H7 (cell line): ENCODE data around the gene ADGRG6. TPM values are rescaled to one million over a fixed set of nuclear protein-coding genes. Genes with fewer than 3 reads are reported as not detected.
"Not testable (repeated sequence)": the region's sequence is repeated elsewhere in the genome, so short reads cannot be mapped to it uniquely, and the experiment has no call there.

Experiments used
- DNase-seq: peaks from one replicate; pipeline ENCODE4 v3.0.0; 2012
- H3K27me3 ChIP-seq: 2 replicates; pipeline ENCODE4 v1.6.0; 2011; ENCODE audit warnings: mild to moderate bottlenecking, low read length; ENCODE audit not compliant: control insufficient read depth, insufficient read depth
- H3K36me3 ChIP-seq: replicated peaks from 2 replicates; pipeline ENCODE4 v1.5.1; 2011; ENCODE audit warnings: low read length; ENCODE audit not compliant: control insufficient read depth, insufficient read depth
- H3K4me3 ChIP-seq: 2 replicates; pipeline ENCODE4 v1.5.1; 2011; ENCODE audit warnings: low read depth, mild to moderate bottlenecking, control low read depth, low read length, moderate library complexity; ENCODE audit not compliant: insufficient read depth
- total RNA-seq: library from RNA; depleted of rRNA; stranded (reverse); fragments of >200 nt; shearing (Covaris generic); gene quantifications from 2 replicates; pipeline ENCODE4 v1.2.3, GENCODE V29; 2014

The ADGRG6 gene
- total RNA-seq, 1 experiment from 2014 or later = 4.4 TPM

DNA sequence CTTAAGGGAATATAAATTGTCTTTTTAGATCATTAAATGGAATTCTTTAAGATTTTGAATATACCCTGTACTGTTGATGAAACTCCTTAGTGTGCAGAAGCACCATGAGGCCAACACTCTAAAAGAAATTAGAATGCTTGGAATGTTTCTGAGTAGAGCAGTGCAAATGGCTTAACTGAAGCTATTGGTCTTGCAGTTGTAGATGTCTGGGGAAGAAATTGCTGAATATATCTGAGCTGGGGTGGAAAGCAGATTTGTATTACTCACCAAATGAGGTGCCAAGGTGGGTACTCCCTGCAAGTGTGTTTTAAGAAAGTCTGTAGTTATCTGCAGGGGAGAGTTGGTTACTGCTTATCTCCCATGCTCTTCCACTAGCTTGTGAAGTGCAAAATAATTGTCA, 119.0 kb downstream of the ADGRG6 start:
- H3K27me3 ChIP-seq = no peaks in the 10 kb centered on the region
- DNase-seq = no peak
- no peak overlapping the region for H3K4me3 ChIP-seq
- no peaks in the 10 kb centered on the region for H3K36me3 ChIP-seq

DNA sequence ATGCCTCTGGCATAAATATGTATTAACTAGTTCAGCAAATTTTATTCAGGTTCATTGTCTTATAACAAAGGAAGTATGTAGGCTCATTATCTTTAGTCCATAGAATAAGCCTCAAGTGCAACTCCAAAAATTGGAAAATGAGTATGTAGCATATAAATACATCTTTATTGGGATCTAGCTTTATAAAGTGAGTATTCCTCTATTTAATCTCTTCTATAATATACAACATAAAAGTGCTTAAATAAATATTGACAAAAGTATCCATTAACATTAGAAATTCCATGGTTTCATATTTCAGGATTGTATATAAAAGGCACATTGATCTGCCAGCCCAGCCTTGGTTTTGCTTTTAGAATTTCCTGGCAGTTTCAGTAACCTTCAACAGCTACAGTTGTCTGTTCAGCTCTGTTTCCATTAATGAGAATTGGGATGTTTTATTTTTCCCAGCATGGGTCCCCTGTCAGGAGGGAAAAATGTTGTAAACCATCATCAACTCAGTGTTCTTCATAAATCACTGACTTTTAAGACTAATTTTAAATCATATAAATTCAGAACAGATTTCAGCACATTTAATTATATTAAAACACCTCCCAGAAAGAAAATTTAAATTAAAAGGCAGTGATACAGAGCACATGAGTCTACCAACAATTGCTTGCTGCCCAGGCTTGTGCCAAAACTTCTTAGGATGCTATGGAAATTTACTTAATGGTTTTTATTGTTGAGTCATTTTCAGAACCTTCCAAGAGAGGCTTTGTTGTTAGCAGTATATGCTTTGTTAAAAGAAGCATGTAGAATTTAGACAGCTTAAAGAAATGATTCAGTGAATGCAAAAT, 119.7 kb downstream of the ADGRG6 start:
- Histone ChIP-seq H3K4me3 (no peak overlapping the region), H3K27me3 (no peaks in the 10 kb centered on the region), H3K36me3 (no peaks in the 10 kb centered on the region)
- no peak for DNase-seq

DNA sequence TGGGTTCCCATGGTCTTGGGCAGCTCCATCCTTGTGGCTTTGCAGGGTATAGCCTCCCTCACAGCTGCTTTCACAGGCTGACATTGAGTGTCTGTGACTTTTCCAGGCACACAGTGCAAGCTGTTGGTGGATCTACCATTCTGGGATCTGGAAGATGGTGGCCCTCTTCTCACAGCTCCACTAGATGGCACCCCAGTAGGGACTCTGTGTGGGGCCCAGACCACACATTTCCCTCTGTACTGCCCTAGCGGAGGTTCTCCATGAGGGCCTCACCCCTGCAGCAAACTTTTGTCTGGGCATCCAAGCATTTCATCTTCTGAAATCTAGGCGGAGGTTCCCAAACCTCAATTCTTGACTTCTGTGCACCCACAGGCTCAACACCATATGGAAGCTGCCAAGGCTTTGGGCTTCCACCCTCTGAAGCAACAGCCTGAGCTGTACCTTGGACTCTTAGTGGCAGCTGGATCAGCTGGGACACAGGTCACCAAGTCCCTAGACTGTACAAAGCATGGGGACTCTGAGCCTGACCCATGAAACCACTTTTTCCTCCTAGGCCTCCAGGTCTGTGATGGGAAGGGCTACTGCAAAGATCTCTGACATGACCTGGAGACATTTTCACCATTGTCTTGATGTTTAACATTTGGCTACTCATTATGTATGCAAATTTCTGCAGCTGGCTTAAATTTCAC, 124.8 kb downstream of the ADGRG6 start:
- DNase-seq, H3K36me3 ChIP-seq, H3K27me3 ChIP-seq, H3K4me3 ChIP-seq: not testable (repeated sequence)

DNA sequence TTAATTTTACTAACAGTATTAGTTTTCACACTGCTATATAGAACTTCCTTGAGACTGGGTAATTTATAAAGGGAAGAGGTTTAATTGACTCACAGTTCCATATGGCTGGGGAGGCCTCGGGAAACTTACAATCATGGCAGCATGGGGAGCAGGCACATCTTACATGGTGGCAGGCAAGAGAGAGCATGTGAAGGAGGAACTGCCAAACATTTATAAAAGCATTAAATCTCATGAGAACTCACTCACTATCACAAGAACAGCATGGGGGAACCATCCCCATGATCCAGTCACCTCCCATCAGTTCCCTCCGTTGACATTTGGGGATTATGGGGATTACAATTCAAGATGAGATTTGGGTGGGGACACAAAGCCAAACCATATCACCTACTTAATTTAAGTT, 126.7 kb downstream of the ADGRG6 start:
- not testable (repeated sequence) for DNase-seq, H3K27me3 ChIP-seq, H3K36me3 ChIP-seq, H3K4me3 ChIP-seq

DNA sequence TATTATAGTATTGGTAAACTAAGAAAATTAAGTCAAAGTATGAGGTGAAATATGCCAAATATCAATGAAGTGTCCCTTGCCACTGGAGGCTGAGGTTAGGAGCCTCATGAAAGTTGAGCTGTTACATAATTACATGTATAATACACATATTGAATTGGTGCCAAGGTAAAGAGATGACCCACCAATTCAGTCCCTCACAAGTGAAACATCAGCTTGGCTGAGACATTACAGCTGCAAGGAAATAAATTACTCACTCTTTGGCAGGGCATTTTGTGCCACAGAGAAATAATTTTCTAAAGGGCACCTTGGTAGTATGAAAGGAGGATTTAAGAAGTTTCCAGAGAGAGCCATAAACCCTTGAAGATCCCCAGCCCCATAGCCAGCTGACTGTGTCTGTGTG, 127.4 kb downstream of the ADGRG6 start:
- H3K27me3 ChIP-seq = no peaks in the 10 kb centered on the region
- H3K4me3 ChIP-seq = no peak overlapping the region
- DNase-seq = no peak
- no peaks in the 10 kb centered on the region for H3K36me3 ChIP-seq

DNA sequence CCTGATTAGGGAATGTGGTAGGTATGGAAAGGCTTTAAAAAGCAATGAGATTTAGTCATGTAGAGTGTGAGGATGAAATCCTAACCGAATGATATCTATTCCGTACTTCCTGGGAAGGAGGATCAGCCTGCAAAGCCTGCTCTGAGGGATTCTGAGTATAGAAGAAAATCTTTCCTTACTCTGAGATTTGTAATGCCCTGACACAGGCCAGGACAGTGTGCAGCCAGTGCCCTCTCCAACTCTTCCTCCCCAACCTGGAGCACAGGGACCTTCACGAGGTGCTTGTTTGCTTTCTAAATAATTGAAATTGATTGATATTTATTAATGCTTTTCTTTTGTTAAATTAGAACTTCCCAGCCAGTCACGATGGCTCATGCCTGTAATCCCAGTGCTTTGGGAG, 131.6 kb downstream of the ADGRG6 start:
- Histone ChIP-seq H3K4me3 (no peak overlapping the region), H3K36me3 (no peaks in the 10 kb centered on the region), H3K27me3 (no peaks in the 10 kb centered on the region)
- no peak for DNase-seq

DNA sequence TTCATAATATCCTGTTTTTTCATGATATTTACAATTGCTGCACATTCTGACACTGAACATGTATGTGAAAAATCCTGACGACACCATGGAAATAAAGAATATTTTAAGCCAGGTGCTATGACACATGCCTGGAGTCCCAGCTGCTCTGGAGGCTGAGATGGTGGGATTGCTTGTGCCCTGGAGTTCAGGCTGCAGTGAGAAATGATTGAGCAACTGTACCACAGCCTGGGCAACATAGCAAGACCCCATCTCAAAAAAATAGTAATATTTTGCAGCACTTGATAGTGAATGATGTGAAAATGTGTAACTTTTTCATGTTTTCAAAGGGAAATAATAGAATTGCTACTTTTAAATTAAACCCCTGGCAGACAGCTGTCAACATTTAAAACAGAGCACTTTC, 137.1 kb downstream of the ADGRG6 start:
- no peaks in the 10 kb centered on the region for H3K27me3 ChIP-seq
- DNase-seq = no peak
- H3K4me3 ChIP-seq = no peak overlapping the region
- H3K36me3 ChIP-seq = no peaks in the 10 kb centered on the region

DNA sequence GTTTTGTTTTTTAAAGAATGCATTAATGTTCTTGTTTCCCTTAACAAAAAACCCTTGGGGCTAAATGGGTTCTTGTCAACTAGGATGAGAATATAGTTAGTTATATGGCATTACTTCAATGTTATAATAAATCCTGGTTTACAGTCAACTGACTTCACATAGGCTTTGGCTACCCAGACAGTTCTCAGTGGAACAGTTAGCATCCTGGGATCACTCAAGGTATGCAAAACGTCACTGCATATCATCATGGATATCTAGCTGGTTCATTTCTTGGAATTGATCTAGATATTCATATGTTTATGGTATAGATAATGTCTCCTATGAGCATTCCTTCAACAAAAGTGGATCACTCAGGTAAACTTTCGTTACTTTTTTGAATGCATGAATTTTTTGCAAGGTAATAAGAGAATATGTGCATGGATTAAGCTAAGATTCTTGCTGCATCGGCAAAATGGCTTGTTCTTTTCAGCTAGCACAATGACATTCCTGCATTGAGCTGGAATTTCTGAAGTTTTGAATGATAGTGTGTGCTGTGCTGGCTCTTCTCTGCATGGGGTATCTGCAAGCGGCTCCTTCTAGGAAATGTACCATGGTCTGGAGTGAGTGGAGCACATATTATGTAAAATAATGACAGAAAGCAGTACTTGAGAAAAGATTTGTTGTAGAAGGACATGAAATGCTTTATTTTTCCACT, 138.9 kb downstream of the ADGRG6 start:
- Histone ChIP-seq H3K4me3 (no peak overlapping the region), H3K36me3 (no peaks in the 10 kb centered on the region), H3K27me3 (no peaks in the 10 kb centered on the region)
- DNase-seq = no peak

DNA sequence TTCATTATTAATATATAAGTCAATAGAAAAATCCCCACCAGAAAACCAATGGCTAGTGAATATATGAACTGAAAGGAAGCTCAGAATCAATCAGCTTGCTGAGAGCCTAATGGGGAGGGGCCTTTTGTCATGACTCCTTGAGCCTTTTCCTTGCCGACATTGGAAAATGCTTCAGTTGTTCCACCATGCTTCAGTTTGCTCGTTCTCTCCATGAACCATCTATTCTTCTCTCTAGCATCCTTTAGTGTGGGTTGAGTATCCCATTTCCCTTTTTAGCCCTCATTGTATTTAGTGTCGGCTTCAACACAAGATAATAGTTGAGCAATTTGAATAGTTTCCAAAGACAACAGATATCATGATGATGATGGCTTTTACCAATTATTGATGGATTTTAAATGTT, 139.9 kb downstream of the ADGRG6 start:
- Histone ChIP-seq H3K36me3 (no peaks in the 10 kb centered on the region), H3K27me3 (no peaks in the 10 kb centered on the region), H3K4me3 (no peak overlapping the region)
- no peak for DNase-seq

DNA sequence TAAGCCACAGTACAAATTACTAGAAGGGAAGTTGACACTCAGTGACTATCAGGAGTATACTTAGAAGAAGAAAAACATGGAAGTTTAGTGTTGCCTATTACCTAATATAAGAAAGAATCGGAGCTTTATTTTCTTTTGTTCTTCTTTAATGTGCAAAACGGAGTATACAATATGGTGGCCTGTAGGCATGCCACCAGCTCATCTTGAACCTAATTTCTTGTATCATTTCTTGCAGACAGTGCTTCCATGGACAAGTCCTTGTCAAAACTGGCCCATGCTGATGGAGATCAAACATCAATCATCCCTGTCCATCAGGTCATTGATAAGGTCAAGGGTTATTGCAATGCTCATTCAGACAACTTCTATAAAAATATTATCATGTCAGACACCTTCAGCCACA, 141.3 kb downstream of the ADGRG6 start:
- Histone ChIP-seq H3K36me3 (no peaks in the 10 kb centered on the region; the same call in 1 of the 2 replicates), H3K4me3 (no peak overlapping the region), H3K27me3 (no peaks in the 10 kb centered on the region)
- DNase-seq = no peak

DNA sequence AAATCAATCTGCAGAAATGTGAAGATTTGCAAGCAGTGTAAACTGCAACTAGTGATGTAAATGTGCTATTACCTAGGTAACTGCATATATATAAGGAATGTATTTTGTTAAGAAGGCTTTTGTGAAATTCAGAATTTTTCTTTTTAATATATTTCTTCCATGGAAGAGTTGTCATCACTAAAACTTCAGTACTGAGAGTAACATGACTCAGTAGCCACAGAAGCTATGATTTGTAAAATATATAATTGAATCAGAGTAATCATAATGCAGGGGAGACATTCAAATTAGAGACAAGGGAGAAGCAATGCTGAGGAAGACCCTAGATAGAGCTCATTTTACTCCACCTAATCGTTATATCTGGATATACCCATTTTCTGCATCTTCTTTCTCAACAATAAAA, 141.7 kb downstream of the ADGRG6 start:
- H3K4me3 ChIP-seq = no peak overlapping the region
- no peaks in the 10 kb centered on the region; the same call in 1 of the 2 replicates for H3K36me3 ChIP-seq
- no peaks in the 10 kb centered on the region for H3K27me3 ChIP-seq
- no peak for DNase-seq

DNA sequence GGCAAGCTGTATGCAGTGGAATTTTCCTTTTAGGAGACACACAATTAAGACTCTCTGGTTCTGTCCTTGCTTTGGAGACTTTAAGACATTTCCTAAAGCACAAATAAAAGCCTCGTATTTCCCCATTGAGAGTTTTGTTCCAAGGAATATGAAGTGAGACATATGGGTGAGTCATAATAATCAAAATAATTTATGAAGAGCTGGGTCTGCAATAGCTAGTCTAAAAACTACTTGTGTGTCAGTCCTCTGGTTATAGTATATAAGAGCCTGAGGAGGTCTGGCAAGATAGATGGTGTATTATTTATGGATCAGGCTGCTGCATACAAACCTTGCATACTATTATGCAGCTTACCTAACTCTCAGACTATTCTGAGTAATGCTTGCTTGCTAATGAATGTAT, 142.6 kb downstream of the ADGRG6 start:
- no peak for DNase-seq
- Histone ChIP-seq H3K36me3 (no peaks in the 10 kb centered on the region; the same call in 1 of the 2 replicates), H3K27me3 (no peaks in the 10 kb centered on the region), H3K4me3 (no peak overlapping the region)

DNA sequence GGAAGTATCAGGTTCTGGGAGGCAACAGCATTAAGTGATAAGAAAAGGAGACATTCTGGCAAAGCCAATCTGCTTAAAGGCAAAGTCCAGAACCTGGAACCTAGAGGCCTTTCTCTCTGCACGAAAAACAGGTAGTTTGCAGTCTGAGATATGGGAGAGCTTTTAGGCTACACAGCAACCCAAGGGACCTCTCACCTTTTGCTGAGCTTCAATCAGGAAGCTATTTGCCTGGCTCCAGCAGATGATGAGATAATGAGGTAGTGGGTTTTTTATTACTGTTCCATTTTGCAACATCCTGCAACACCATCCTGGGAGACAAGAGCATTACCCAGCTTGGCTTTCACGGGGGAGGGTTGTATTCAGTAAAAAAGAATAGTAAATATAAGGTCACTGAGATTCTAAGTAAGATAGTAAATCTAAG, 143.1 kb downstream of the ADGRG6 start:
- Histone ChIP-seq H3K36me3 (no peaks in the 10 kb centered on the region; the same call in 1 of the 2 replicates), H3K27me3 (no peaks in the 10 kb centered on the region), H3K4me3 (no peak overlapping the region)
- no peak for DNase-seq

DNA sequence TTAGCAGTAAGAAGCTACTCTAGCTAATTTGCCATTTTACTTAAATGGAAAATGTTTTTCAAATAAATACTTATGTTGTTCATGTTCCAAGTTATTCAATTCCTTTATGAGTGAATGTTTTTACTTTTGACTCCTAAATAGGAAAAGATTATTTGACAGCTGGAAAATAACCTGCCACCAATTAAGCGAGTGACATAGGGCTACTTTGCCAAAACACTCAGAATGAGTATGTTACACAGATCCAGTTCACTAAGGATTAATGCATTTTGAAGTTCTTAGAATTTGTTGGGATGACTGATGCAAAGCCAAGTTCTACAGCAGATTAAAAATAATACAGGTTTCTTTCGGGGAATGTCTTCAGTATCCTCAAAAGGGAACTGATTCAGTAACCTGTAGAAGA, 144.4 kb downstream of the ADGRG6 start:
- H3K27me3 ChIP-seq = no peaks in the 10 kb centered on the region
- H3K36me3 ChIP-seq = no peaks in the 10 kb centered on the region; the same call in 1 of the 2 replicates
- DNase-seq = no peak
- no peak overlapping the region for H3K4me3 ChIP-seq

DNA sequence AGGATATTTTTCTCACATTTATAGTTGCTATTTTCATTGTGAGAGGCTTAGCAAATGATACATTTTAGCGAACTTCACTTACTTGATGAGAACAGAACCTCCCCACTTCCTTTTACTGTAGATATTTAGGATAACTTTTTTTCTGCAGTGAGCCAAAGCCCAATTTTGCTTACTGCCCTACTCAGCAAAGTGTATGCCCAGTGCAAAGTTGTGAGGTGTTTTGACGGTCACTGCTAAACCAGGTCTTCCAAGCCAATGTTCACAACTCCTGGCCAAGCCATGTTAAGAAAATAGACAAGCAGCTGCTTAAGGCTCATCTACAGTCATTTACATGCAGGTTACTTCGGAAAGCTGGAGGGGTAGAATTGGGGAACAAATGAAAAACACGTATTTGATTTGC, 144.8 kb downstream of the ADGRG6 start:
- H3K27me3 ChIP-seq = no peaks in the 10 kb centered on the region
- no peak for DNase-seq
- no peak overlapping the region for H3K4me3 ChIP-seq
- H3K36me3 ChIP-seq = no peaks in the 10 kb centered on the region; the same call in 1 of the 2 replicates
